ENCODE data around the gene CCDC148.

- TF ChIP-seq EZH2 (IDR thresholded peaks at IDR 0.05) (no peak), POLR2AphosphoS5 (IDR thresholded peaks at IDR 0.05; ENCODE audit: borderline replicate concordance, low read depth, low read length) (no peak)
Observed at GRCh38 chr2:158172719-158173118, 283.8 kb downstream of the CCDC148 start.
